Spleen (tissue), 11 donors: ENCODE measurements around the gene PTER. TPM values are rescaled to one million over a fixed set of nuclear protein-coding genes. Genes with fewer than 3 reads are reported as not detected.

Source experiments
- DNase-seq: peaks from one replicate; pipeline ENCODE4 v3.0.0-alpha.2; 2020
- H3K27ac ChIP-seq, 8 donors: fragments of 200-600 bp; sonication (generic) in 7 of 8; 1 replicate in 4 of 8; 2 replicates in 4 of 8; pipeline versions ENCODE4 v1.5.0 to v1.8.0; 2016 to 2021; ENCODE audit warnings: inconsistent platforms in 4 of 8, mild to moderate bottlenecking in 4 of 8, moderate library complexity in 1 of 8
- H3K27me3 ChIP-seq, 7 donors: fragments of 200-600 bp; sonication (generic) in 6 of 7; replicated peaks in 1 of 7; 1 replicate in 4 of 7; 2 replicates in 3 of 7; pipeline versions ENCODE4 v1.5.0 to v1.8.0; 2016 to 2021; ENCODE audit warnings: inconsistent platforms in 3 of 7, mild to moderate bottlenecking in 1 of 7
- H3K36me3 ChIP-seq, 6 donors: fragments of 200-600 bp; sonication (generic) in 5 of 6; 1 replicate in 4 of 6; 2 replicates in 2 of 6; pipeline versions ENCODE4 v1.5.0 to v1.8.0; 2016 to 2021; ENCODE audit warnings: inconsistent platforms in 2 of 6
- H3K4me1 ChIP-seq, 6 donors: fragments of 200-600 bp; sonication (generic) in 5 of 6; 1 replicate in 3 of 6; 2 replicates in 3 of 6; pipeline versions ENCODE4 v1.5.0 to v1.8.0; 2016 to 2021; ENCODE audit warnings: inconsistent platforms in 3 of 6
- H3K4me3 ChIP-seq, 8 donors: fragments of 200-600 bp; sonication (generic) in 7 of 8; 1 replicate in 4 of 8; 2 replicates in 4 of 8; pipeline versions ENCODE4 v1.5.0 to v1.8.0; 2016 to 2021; ENCODE audit warnings: inconsistent platforms in 4 of 8, mild to moderate bottlenecking in 4 of 8, moderate library complexity in 2 of 8
- H3K9me3 ChIP-seq, 8 donors: fragments of 200-600 bp; sonication (generic) in 7 of 8; 1 replicate in 4 of 8; 2 replicates in 4 of 8; pipeline versions ENCODE4 v1.5.0 to v1.8.0; 2016 to 2021; ENCODE audit warnings: inconsistent platforms in 4 of 8
- POLR2A ChIP-seq, 3 donors: fragments of 450-650 bp; IDR thresholded peaks; one replicate each; pipeline ENCODE4 v1.5.1; 2017; ENCODE audit warnings: antibody characterized with exemption in 3 of 3, mild to moderate bottlenecking in 1 of 3
- POLR2AphosphoS5 ChIP-seq, 3 donors: sonication (generic); formaldehyde crosslinking; IDR thresholded peaks; one replicate each; pipeline ENCODE4 v1.5.1; 2017; ENCODE audit warnings: antibody characterized with exemption in 3 of 3
- WGBS, 5 donors: extraction: QIAGEN DNeasy Blood & Tissue Kit in 3 of 5; methylation state at CpG; one replicate each; pipeline versions ENCODE4 v1.1.5 to v1.1.7; 2013 to 2018; 5-methylcytosine and 5-hydroxymethylcytosine counted together
- intact Hi-C: fragments of 100-400 bp; cut with DNase I; formaldehyde crosslinking; loops from one replicate; pipeline ENCODE4 v1.15.0; 2023; ENCODE audit warnings: low total_unique reads
- polyA plus RNA-seq, 3 donors: library from polyadenylated mRNA; stranded (reverse); fragments of 200-250 nt; gene quantifications; one replicate each; pipeline ENCODE4 v1.2.1, GENCODE V29; 2013
- total RNA-seq, 7 donors: library from RNA; depleted of rRNA in 3 of 7; stranded (reverse); fragments of >200 nt in 3 of 7; fragmentation: NEBNext Ultra II Directional in 4 of 7; extraction: Animal tissue kit (Norgen Biotek cat#: 25700) in 4 of 7; gene quantifications; one replicate each; pipeline versions ENCODE4 v1.1.0 to v1.2.1, GENCODE V29; 2016 to 2021
- TF ChIP-seq, protein P1 (sequence below), 11 experiments: fragments of 200-600 bp in 7 of 11; fragments of 450-650 bp in 4 of 11; sonication (generic) in 4 of 11; IDR thresholded peaks in 8 of 11; conservative IDR thresholded peaks in 3 of 11; 1 replicate in 7 of 11; 2 replicates in 4 of 11; pipeline versions ENCODE4 v1.4.0 to v1.8.0; 2016 to 2021; ENCODE audit warnings: antibody characterized with exemption in 11 of 11, inconsistent platforms in 4 of 11, mild to moderate bottlenecking in 1 of 11
- donor health status: healthy with polysubstance abuse.
- donor health status: DM: no; HTN: no; CAD: no; lungs with moderate emphysema.
- donor health status: DM: no; HTN: no; CAD: no.
- donor health status: Bipolar disorder and iron deficiency.
- donor health status: healthy.
- donor health status: DM: no; HTN: no; CAD: no.
- donor health status: DM: yes; HTN: yes; CAD: no.

Gene PTER
- total and polyA plus RNA-seq, 10 donors: 5.2 to 29.3 (median 19.1) TPM

DNA sequence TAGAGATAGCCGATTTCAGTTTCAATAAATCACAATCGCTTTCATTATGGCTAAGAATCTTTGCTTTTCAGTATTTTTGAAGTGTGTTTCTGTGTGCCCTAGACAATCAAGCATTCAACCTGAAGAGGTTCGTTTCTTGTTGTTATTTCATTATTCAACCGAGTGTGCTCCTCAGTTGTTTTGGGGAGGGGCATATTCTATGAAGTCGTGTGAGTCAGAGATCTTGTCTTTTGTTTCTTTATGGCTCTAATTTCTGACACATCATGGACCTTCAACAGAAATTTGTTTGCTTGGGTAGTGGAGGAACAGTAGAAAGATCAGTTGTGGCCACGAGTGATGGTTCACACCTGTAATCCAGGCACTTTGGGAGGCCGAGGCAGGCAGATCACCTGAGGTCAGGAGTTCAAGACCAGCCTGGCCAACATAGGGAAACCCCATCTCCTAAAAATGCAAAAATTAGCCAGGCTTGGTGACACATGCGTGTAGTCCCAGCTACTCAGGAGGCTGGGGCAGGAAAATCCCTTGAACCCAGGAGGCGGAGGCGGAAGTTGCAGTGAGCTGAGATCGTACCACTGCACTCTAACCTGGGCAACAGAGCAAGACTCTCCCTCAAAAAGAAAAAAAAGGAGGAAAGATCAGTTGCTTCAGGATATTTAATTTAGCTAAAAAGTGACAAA lies 46.6 kb downstream of the PTER start:
- intact Hi-C loops: no loop called here
- H3K9me3 ChIP-seq: no peaks in the 10 kb centered on the region
- peaks cover 0 to 54% (median 10%) of the 10 kb centered on the region in 6 donors for H3K36me3 ChIP-seq
- no peaks in the 10 kb centered on the region for H3K27me3 ChIP-seq
- H3K27ac ChIP-seq: no peak overlapping the region
- no peaks in the 10 kb centered on the region for H3K4me1 ChIP-seq
- no peak overlapping the region for H3K4me3 ChIP-seq
- WGBS, 5 donors: 85 to 93% (median 92%) methylated on average over 11 of the region's 11 CpGs
- no peak for DNase-seq
- TF ChIP-seq POLR2AphosphoS5 (IDR thresholded peaks at IDR 0.05) (no peak), POLR2A (IDR thresholded peaks at IDR 0.05) (no peak)
- TF ChIP-seq, protein P1, sequence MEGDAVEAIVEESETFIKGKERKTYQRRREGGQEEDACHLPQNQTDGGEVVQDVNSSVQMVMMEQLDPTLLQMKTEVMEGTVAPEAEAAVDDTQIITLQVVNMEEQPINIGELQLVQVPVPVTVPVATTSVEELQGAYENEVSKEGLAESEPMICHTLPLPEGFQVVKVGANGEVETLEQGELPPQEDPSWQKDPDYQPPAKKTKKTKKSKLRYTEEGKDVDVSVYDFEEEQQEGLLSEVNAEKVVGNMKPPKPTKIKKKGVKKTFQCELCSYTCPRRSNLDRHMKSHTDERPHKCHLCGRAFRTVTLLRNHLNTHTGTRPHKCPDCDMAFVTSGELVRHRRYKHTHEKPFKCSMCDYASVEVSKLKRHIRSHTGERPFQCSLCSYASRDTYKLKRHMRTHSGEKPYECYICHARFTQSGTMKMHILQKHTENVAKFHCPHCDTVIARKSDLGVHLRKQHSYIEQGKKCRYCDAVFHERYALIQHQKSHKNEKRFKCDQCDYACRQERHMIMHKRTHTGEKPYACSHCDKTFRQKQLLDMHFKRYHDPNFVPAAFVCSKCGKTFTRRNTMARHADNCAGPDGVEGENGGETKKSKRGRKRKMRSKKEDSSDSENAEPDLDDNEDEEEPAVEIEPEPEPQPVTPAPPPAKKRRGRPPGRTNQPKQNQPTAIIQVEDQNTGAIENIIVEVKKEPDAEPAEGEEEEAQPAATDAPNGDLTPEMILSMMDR (IDR thresholded peaks at IDR 0.05 in 8 of 11, conservative IDR thresholded peaks at IDR 0.05 in 3 of 11): no peak

DNA sequence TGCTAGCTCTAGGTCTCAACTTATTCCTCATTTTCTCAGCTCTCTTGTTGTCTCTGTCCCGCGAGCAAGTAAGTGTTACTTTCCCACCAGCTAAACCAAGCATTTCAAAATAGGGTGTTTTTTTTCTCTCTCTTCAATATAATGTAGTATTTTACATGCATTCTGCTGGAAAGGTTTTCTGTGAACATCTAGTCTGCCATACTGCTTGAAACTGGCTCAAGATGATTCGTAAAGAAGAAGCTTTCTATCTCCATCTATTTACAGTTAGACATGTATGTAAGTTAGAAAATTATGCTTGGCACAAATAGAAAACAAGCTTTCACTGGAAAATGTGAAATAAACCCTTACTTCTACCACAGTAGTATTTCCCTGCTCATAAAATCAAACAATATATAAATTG lies 53.7 kb downstream of the PTER start:
- DNase-seq: no peak
- Histone ChIP-seq H3K27me3 (no peaks in the 10 kb centered on the region), H3K4me3 (no peak overlapping the region), H3K36me3 (peaks cover 0 to 85% (median 12%) of the 10 kb centered on the region in 6 donors), H3K27ac (no peak overlapping the region), H3K4me1 (no peaks in the 10 kb centered on the region), H3K9me3 (no peaks in the 10 kb centered on the region)
- 94 to 98% (median 97%) methylated on average over 3 of the region's 3 CpGs for WGBS, 5 donors
- TF ChIP-seq POLR2A (IDR thresholded peaks at IDR 0.05) (no peak), POLR2AphosphoS5 (IDR thresholded peaks at IDR 0.05) (no peak)
- TF ChIP-seq, protein P1 (IDR thresholded peaks at IDR 0.05 in 8 of 11, conservative IDR thresholded peaks at IDR 0.05 in 3 of 11): no peak
- intact Hi-C loops: no loop called here

DNA sequence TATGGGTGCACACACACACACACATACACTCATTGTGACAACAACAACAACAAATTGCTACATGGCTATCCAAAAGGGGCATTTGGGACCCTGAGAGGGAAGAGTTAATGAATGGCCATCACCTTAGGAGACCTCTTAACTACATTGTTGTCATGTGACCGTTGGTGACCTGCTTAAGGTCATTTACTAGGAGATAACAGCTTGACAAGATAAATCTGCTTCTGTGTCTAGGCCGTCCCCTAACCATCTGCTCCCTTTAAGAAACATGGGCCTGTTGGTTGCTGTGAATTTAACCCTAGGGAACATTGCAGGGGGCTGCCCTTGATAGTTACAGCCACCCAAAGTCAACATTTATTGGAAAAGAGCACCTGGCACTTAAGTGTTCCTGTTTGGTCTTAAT lies 55.1 kb downstream of the PTER start:
- Histone ChIP-seq H3K27ac (no peak overlapping the region), H3K27me3 (no peaks in the 10 kb centered on the region), H3K9me3 (no peaks in the 10 kb centered on the region), H3K36me3 (peaks cover 0 to 81% (median 4%) of the 10 kb centered on the region in 6 donors), H3K4me1 (no peaks in the 10 kb centered on the region), H3K4me3 (no peak overlapping the region)
- intact Hi-C loops: no loop called here
- TF ChIP-seq, protein P1 (IDR thresholded peaks at IDR 0.05 in 8 of 11, conservative IDR thresholded peaks at IDR 0.05 in 3 of 11): no peak
- TF ChIP-seq POLR2A (IDR thresholded peaks at IDR 0.05): no peak
- no peak for TF ChIP-seq POLR2AphosphoS5 (IDR thresholded peaks at IDR 0.05)
- 52 to 83% (median 71%) methylated on average over 2 of the region's 2 CpGs for WGBS, 5 donors
- no peak for DNase-seq

DNA sequence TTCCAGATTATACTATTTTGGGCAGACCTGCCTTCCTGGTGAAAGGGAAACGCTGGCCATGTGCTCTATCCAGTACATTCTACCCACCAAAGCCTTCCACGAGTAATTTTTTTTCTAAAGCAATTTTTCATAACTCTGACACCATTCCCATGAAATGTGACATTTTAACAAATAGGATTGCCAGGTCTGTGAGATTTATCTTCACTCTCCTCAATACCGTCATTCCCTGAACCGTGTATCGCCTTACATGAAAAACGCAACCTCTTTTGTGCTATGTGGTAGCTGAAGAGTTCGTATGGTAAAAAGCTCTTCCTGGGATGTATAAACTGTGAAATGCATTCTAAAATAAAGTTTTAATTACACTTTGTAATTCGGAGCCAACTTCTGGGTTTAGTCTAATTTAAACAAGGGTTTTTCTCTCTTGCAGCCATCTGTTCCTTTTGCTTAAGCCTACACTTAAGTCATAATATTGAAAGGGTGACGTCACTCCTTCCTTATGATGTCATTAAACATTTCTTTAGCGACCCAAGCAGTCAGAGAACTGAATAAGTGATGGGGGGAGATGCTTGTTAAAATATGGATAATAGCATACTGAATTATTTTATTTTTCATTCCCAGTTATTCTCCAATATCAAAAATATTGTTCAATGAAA lies 57.2 kb downstream of the PTER start:
- DNase-seq: no peak
- TF ChIP-seq POLR2AphosphoS5 (IDR thresholded peaks at IDR 0.05): no peak
- no peak for TF ChIP-seq POLR2A (IDR thresholded peaks at IDR 0.05)
- TF ChIP-seq, protein P1 (IDR thresholded peaks at IDR 0.05 in 8 of 11, conservative IDR thresholded peaks at IDR 0.05 in 3 of 11): no peak
- Histone ChIP-seq H3K4me1 (no peaks in the 10 kb centered on the region), H3K9me3 (no peaks in the 10 kb centered on the region), H3K27me3 (no peaks in the 10 kb centered on the region), H3K4me3 (no peak overlapping the region), H3K27ac (no peak overlapping the region), H3K36me3 (peaks cover 0 to 80% (median 0%) of the 10 kb centered on the region in 6 donors)
- 83 to 93% (median 89%) methylated on average over 10 of the region's 10 CpGs for WGBS, 5 donors
- intact Hi-C loops: no loop called here
